Breast epithelium (tissue), 3 donors: Measurements from ENCODE around the gene ZNF888.

ENCODE experiments used
- CTCF ChIP-seq, 3 donors: fragments of 450-650 bp; IDR thresholded peaks; one replicate each; pipeline ENCODE4 v1.5.1; 2016 to 2017; ENCODE audit warnings: antibody characterized with exemption in 3 of 3, mild to moderate bottlenecking in 3 of 3, moderate library complexity in 3 of 3
- POLR2AphosphoS5 ChIP-seq, 3 donors: sonication (generic); formaldehyde crosslinking; IDR thresholded peaks; one replicate each; pipeline ENCODE4 v1.6.1; 2017; ENCODE audit warnings: antibody characterized with exemption in 3 of 3

GRCh38 chr19:52943134-52943883 lies 20.1 kb upstream of the ZNF888 start:
- TF ChIP-seq CTCF (IDR thresholded peaks at IDR 0.05) (no peak), POLR2AphosphoS5 (IDR thresholded peaks at IDR 0.05) (no peak)
